Loucy (cell line): ENCODE results near the gene CRADD.

Source experiments
- H2AFZ ChIP-seq: fragments of 200-600 bp; sonication (generic); 2 replicates; pipeline ENCODE4 v1.6.0; 2016; ENCODE audit warnings: antibody characterized with exemption, mild to moderate bottlenecking, low read length, moderate library complexity
- H3F3A ChIP-seq: fragments of 200-600 bp; 2 replicates; pipeline ENCODE4 v1.6.0; 2016; ENCODE audit warnings: antibody characterized with exemption, low read depth, mild to moderate bottlenecking
- H3K27me3 ChIP-seq: fragments of 200-600 bp; sonication (generic); 2 replicates; pipeline ENCODE4 v1.6.1; 2014; ENCODE audit warnings: low read length, mild to moderate bottlenecking; ENCODE audit not compliant: insufficient read depth, poor library complexity, severe bottlenecking
- H3K36me3 ChIP-seq: fragments of 200-600 bp; sonication (generic); 2 replicates; pipeline ENCODE4 v1.6.1; 2016; ENCODE audit warnings: low read length; ENCODE audit not compliant: insufficient read depth
- H3K4me1 ChIP-seq: fragments of 200-600 bp; sonication (generic); 2 replicates; pipeline ENCODE4 v1.5.1; 2014; ENCODE audit warnings: low read length, mild to moderate bottlenecking; ENCODE audit not compliant: insufficient read depth, poor library complexity, severe bottlenecking
- H3K4me2 ChIP-seq: fragments of 200-600 bp; sonication (generic); 2 replicates; pipeline ENCODE4 v1.6.0; 2014; ENCODE audit warnings: antibody characterized with exemption, low read length, low read depth, mild to moderate bottlenecking; ENCODE audit not compliant: poor library complexity, severe bottlenecking
- H3K4me3 ChIP-seq: fragments of 200-600 bp; sonication (generic); 2 replicates; pipeline ENCODE4 v1.5.1; 2014; ENCODE audit warnings: low read length, mild to moderate bottlenecking, mixed read lengths; ENCODE audit not compliant: poor library complexity, severe bottlenecking
- H3K79me2 ChIP-seq: fragments of 200-600 bp; sonication (generic); 2 replicates; pipeline ENCODE4 v1.6.1; 2014; ENCODE audit warnings: low read length; ENCODE audit not compliant: insufficient read depth
- H3K9ac ChIP-seq: fragments of 200-600 bp; sonication (generic); 2 replicates; pipeline ENCODE4 v1.6.0; 2014; ENCODE audit warnings: mild to moderate bottlenecking, low read depth, low read length, moderate library complexity; ENCODE audit not compliant: poor library complexity, severe bottlenecking
- H3K9me2 ChIP-seq: fragments of 200-600 bp; sonication (generic); replicated peaks from 2 replicates; pipeline ENCODE4 v1.6.1; 2016; ENCODE audit warnings: low read depth, low read length, mixed read lengths
- H3K9me3 ChIP-seq: fragments of 200-600 bp; sonication (generic); 2 replicates; pipeline ENCODE4 v1.6.1; 2014; ENCODE audit warnings: mild to moderate bottlenecking, antibody characterized with exemption, low read length, low read depth; ENCODE audit not compliant: insufficient read depth
- H4K20me1 ChIP-seq: fragments of 200-600 bp; sonication (generic); 2 replicates; pipeline ENCODE4 v1.6.0; 2014; ENCODE audit warnings: antibody characterized with exemption, low read length, mild to moderate bottlenecking; ENCODE audit not compliant: insufficient read depth, poor library complexity, severe bottlenecking
- EZH2phosphoT487 ChIP-seq: fragments of 200-600 bp; IDR thresholded peaks from 2 replicates; pipeline ENCODE4 v1.6.1; 2018; ENCODE audit warnings: antibody characterized with exemption, mild to moderate bottlenecking, moderate library complexity, borderline replicate concordance
- TF ChIP-seq, protein P1 (sequence below): fragments of 200-600 bp; sonication (generic); conservative IDR thresholded peaks from 2 replicates; pipeline ENCODE4 v1.5.1; 2014; ENCODE audit warnings: mild to moderate bottlenecking, antibody characterized with exemption, low read length

Gene CRADD

DNA sequence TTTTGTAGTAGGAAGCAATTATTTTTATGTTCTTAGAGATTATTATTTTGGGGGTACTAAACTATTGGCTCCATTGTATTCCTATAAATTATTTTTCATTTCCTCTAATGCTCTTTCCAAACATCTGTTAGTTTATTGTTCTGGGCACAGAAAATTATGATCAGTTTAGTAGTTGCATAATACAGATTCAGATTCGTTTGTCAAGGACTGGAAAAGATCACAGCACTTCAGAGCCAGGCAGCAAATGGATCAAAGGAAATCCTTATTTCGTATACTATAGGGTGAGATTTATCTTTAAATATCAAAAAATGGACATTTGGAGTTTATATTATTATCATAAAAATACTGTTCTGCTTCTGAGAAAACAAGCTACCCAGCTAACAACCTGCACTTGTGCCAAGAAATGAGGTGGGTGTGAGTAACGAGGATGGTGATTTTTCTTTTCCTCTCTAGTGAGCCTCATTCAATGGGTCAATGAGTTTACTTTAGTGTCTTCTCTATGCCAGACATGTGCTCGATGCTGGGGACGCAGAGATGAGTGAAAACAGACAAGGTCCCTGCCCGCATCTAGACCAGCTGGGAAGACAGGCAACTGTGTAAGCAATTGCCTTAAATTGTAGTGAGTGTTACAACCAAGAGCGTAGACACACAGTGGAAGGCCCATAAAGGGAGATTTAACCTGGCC, 262.6 kb downstream of the CRADD start:
- Histone ChIP-seq H3K4me1 (peaks cover 32% of the 10 kb centered on the region), H4K20me1 (no peaks in the 10 kb centered on the region)
- TF ChIP-seq, protein P1, sequence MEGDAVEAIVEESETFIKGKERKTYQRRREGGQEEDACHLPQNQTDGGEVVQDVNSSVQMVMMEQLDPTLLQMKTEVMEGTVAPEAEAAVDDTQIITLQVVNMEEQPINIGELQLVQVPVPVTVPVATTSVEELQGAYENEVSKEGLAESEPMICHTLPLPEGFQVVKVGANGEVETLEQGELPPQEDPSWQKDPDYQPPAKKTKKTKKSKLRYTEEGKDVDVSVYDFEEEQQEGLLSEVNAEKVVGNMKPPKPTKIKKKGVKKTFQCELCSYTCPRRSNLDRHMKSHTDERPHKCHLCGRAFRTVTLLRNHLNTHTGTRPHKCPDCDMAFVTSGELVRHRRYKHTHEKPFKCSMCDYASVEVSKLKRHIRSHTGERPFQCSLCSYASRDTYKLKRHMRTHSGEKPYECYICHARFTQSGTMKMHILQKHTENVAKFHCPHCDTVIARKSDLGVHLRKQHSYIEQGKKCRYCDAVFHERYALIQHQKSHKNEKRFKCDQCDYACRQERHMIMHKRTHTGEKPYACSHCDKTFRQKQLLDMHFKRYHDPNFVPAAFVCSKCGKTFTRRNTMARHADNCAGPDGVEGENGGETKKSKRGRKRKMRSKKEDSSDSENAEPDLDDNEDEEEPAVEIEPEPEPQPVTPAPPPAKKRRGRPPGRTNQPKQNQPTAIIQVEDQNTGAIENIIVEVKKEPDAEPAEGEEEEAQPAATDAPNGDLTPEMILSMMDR: no peak
- TF ChIP-seq EZH2phosphoT487: no peak

DNA sequence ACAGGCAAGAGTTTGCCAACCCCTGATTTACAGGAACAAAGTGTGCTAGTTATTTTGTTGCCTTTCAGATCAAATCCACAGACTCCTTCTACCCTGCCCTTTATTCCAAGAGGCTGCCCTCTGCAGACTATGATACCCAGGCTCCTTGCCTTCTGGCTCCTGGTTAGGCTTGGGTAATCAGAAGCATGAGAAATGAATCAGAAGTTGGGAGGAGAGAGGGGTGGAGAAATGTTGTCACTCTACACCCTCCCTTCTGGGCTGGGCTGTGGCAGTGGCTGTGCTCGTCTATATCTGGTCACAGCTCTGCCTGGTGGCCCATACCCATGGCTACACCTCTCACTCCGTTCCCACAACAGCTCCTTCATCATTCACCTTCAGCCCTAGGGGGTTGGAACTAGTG, 266.6 kb downstream of the CRADD start:
- Histone ChIP-seq H3K36me3 (no peaks in the 10 kb centered on the region), H3K9me3 (no peaks in the 10 kb centered on the region), H3K79me2 (no peaks in the 10 kb centered on the region), H2AFZ (no peak overlapping the region), H4K20me1 (no peaks in the 10 kb centered on the region), H3F3A (no peaks in the 10 kb centered on the region), H3K9ac (no peak overlapping the region), H3K9me2 (no peaks in the 10 kb centered on the region), H3K27me3 (no peaks in the 10 kb centered on the region), H3K4me2 (no peak overlapping the region), H3K4me3 (no peak overlapping the region), H3K4me1 (peaks cover 27% of the 10 kb centered on the region)
- TF ChIP-seq, protein P1: no peak
- no peak for TF ChIP-seq EZH2phosphoT487

More for the DNA sequence above, 262.6 kb downstream of the CRADD start:
- Histone ChIP-seq H3K9me2 (no peaks in the 10 kb centered on the region), H3K27me3 (no peaks in the 10 kb centered on the region), H3F3A (no peaks in the 10 kb centered on the region), H3K4me2 (no peak overlapping the region), H2AFZ (peak overlapping the region; percentile 15; the same call in 1 of the 2 replicates), H3K9me3 (peaks cover 14% of the 10 kb centered on the region), H3K9ac (no peak overlapping the region), H3K79me2 (no peaks in the 10 kb centered on the region), H3K4me3 (no peak overlapping the region), H3K36me3 (no peaks in the 10 kb centered on the region)

DNA sequence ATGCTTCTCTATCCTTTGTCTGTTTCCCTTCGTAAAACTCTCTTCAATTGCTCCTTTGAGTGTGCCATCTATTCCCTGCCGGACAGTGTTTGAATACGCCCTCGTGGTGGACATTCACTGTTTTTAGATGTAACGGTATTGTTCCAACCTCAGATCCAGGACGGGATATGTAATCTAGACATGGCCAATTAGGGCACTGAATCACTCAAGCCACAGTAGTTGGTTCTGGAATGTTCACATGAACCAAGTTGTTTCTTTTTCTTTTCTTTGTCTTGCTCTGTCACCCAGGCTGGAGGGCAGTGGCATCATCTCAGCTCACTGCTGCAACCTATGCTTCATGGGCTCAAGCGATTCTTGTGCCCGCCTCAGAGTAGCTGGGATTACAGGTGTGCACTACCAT, 267.0 kb downstream of the CRADD start:
- H3K9me3 ChIP-seq: no peaks in the 10 kb centered on the region
- no peak overlapping the region for H3K4me2 ChIP-seq
- TF ChIP-seq, protein P1: no peak
- H3F3A ChIP-seq: no peaks in the 10 kb centered on the region
- peaks cover 22% of the 10 kb centered on the region for H3K4me1 ChIP-seq
- H3K79me2 ChIP-seq: no peaks in the 10 kb centered on the region
- no peak overlapping the region for H2AFZ ChIP-seq
- H4K20me1 ChIP-seq: no peaks in the 10 kb centered on the region
- no peak overlapping the region for H3K9ac ChIP-seq
- no peaks in the 10 kb centered on the region for H3K9me2 ChIP-seq
- H3K4me3 ChIP-seq: no peak overlapping the region
- H3K36me3 ChIP-seq: no peaks in the 10 kb centered on the region
- no peaks in the 10 kb centered on the region for H3K27me3 ChIP-seq
